ENCODE data around the gene CTPS2. TPM values are rescaled to one million over a fixed set of nuclear protein-coding genes. Genes with fewer than 3 reads are reported as not detected.
"Not testable (repeated sequence)": the region's sequence is repeated elsewhere in the genome, so short reads cannot be mapped to it uniquely, and the experiment has no call there.

Gene CTPS2
- 10 to 100 TPM; 17.7 to 18.9 TPM for total RNA-seq

GRCh38 chrX:16712548-16713155 lies at the start of gene CTPS2:
Gene CTPS2 (minus strand): TSS chrX:16712669. CDS start chrX:16702902, 9,767 bp downstream.
- H3K27me3 ChIP-seq: peaks cover 10% of the 10 kb centered on the region
- DNase-seq: peak; percentile 74
- H3K4me1 ChIP-seq: no peaks in the 10 kb centered on the region
- intact Hi-C loops (cut with DNase I): no loop called here
- no peak for TF ChIP-seq CTCF (IDR thresholded peaks at IDR 0.05)
- no peaks in the 10 kb centered on the region for H3K9me3 ChIP-seq
- no peaks in the 10 kb centered on the region for H3K36me3 ChIP-seq
- peak within 1 kb of the TSS; percentile 75 to 85 for H3K9ac ChIP-seq (ENCODE audit: low read depth in 2 of 2, low read length in 2 of 2)
- peak within 1 kb of the TSS; percentile 65 for H3K4me3 ChIP-seq
- peak within 1 kb of the TSS; percentile 77 for H3K27ac ChIP-seq

- H3K9me3 ChIP-seq; H3K4me3 ChIP-seq; H3K9ac ChIP-seq (ENCODE audit: low read depth in 2 of 2, low read length in 2 of 2); H3K27me3 ChIP-seq; intact Hi-C loops (cut with DNase I); H3K27ac ChIP-seq; DNase-seq; H3K4me1 ChIP-seq: not testable (repeated sequence)
- peaks cover 10% of the 10 kb centered on the region for H3K36me3 ChIP-seq
These were observed 49.0 kb upstream of the CTPS2 start for GRCh38 chrX:16761500-16761899.

GRCh38 chrX:16756724-16757123 lies 44.3 kb upstream of the CTPS2 start:
- no peak overlapping the region for H3K27ac ChIP-seq
- H3K36me3 ChIP-seq: peaks cover 10% of the 10 kb centered on the region
- H3K9ac ChIP-seq (ENCODE audit: low read depth in 2 of 2, low read length in 2 of 2): no peak overlapping the region
- no peak for TF ChIP-seq CTCF (IDR thresholded peaks at IDR 0.05)
- no peaks in the 10 kb centered on the region for H3K4me1 ChIP-seq
- DNase-seq: no peak
- intact Hi-C loops (cut with DNase I): no loop called here
- H3K9me3 ChIP-seq: no peaks in the 10 kb centered on the region
- no peak overlapping the region for H3K4me3 ChIP-seq
- no peaks in the 10 kb centered on the region for H3K27me3 ChIP-seq

GRCh38 chrX:16754019-16754418 lies 41.5 kb upstream of the CTPS2 start:
- intact Hi-C loops (cut with DNase I): no loop called here
- H3K36me3 ChIP-seq: peaks cover 10% of the 10 kb centered on the region
- DNase-seq: no peak

GRCh38 chrX:16750136-16750535 lies 37.7 kb upstream of the CTPS2 start:
- no peak for DNase-seq
- H3K27me3 ChIP-seq: no peaks in the 10 kb centered on the region
- no peaks in the 10 kb centered on the region for H3K4me1 ChIP-seq
- H3K9me3 ChIP-seq: no peaks in the 10 kb centered on the region
- no peak for TF ChIP-seq CTCF (IDR thresholded peaks at IDR 0.05)
- intact Hi-C loops (cut with DNase I): no loop called here
- no peak overlapping the region for H3K27ac ChIP-seq
- no peak overlapping the region for H3K9ac ChIP-seq (ENCODE audit: low read depth in 2 of 2, low read length in 2 of 2)
- H3K4me3 ChIP-seq: no peak overlapping the region
- H3K36me3 ChIP-seq: peaks cover 7% of the 10 kb centered on the region

More at GRCh38 chrX:16754019-16754418, 41.5 kb upstream of the CTPS2 start:
- Histone ChIP-seq H3K4me1 (no peaks in the 10 kb centered on the region), H3K27ac (no peak overlapping the region), H3K9me3 (no peaks in the 10 kb centered on the region), H3K27me3 (no peaks in the 10 kb centered on the region), H3K9ac (ENCODE audit: low read depth in 2 of 2, low read length in 2 of 2) (no peak overlapping the region), H3K4me3 (no peak overlapping the region)
- no peak for TF ChIP-seq CTCF (IDR thresholded peaks at IDR 0.05)

- H3K27ac ChIP-seq: no peak overlapping the region
- H3K4me1 ChIP-seq: no peaks in the 10 kb centered on the region
- peaks cover 8% of the 10 kb centered on the region for H3K36me3 ChIP-seq
- intact Hi-C loops (cut with DNase I): no loop called here
- H3K9ac ChIP-seq (ENCODE audit: low read depth in 2 of 2, low read length in 2 of 2): no peak overlapping the region
- no peak for DNase-seq
- TF ChIP-seq CTCF (IDR thresholded peaks at IDR 0.05): no peak
- no peak overlapping the region for H3K4me3 ChIP-seq
- H3K9me3 ChIP-seq: no peaks in the 10 kb centered on the region
- no peaks in the 10 kb centered on the region for H3K27me3 ChIP-seq
These were observed 36.0 kb upstream of the CTPS2 start for GRCh38 chrX:16748425-16748824.

Measured in colonic mucosa (tissue), 4 donors.